IMR-90 (cell line): ENCODE data around the gene DENND1A. TPM values are rescaled to one million over a fixed set of nuclear protein-coding genes. Genes with fewer than 3 reads are reported as not detected.

Source experiments
- ATAC-seq: fragments of 200-7000 bp; cut with Tn5 transposase; 2 replicates; pipeline ENCODE4 v1.9.1; 2020; ENCODE audit warnings: low read depth, mild to moderate bottlenecking, moderate library complexity
- BruUV-seq: library from RNA; stranded (reverse); fragments of 400-500 nt; replicated peaks from 2 replicates; lab custom pipeline; 2021; lab: Mats Ljungman, UMichigan
- CTCF ChIA-PET: fragments of 300-600 bp; formaldehyde crosslinking; extraction: SDS; loops from one replicate; lab custom pipeline; 2021; ENCODE audit warnings: antibody characterized with exemption; lab: Yijun Ruan, JAX
- POLR2A ChIA-PET: fragments of 300-600 bp; sonication (Branson Sonifier 250); formaldehyde crosslinking; loops from one replicate; lab custom pipeline; 2022; ENCODE audit warnings: antibody characterized with exemption; ENCODE audit not compliant: unreplicated experiment; lab: Charles Lee
- DNase-seq: peaks from one replicate; pipeline ENCODE4 v3.0.0; 2013
- H2AFZ ChIP-seq: replicated peaks from 2 replicates; pipeline ENCODE3; 2013; ENCODE audit warnings: low read length, mild to moderate bottlenecking; ENCODE audit not compliant: poor library complexity
- H2AK5ac ChIP-seq: 2 replicates; pipeline ENCODE4 v1.6.1; 2013; ENCODE audit warnings: low read depth, low read length, inconsistent platforms
- H2AK9ac ChIP-seq: replicated peaks from 2 replicates; pipeline ENCODE3; 2013; ENCODE audit warnings: mild to moderate bottlenecking, low read depth, low read length, moderate library complexity; ENCODE audit not compliant: poor library complexity
- H2BK120ac ChIP-seq: 2 replicates; pipeline ENCODE4 v1.6.1; 2013; ENCODE audit warnings: low read depth, low read length, inconsistent platforms
- H2BK15ac ChIP-seq: 3 replicates; pipeline ENCODE4 v1.6.1; 2013; ENCODE audit warnings: low read depth, low read length, inconsistent platforms
- H2BK20ac ChIP-seq: 2 replicates; pipeline ENCODE4 v1.6.1; 2013; ENCODE audit warnings: low read depth, mild to moderate bottlenecking, inconsistent platforms, low read length, moderate library complexity
- H2BK5ac ChIP-seq: 2 replicates; pipeline ENCODE4 v1.6.1; 2013; ENCODE audit warnings: mild to moderate bottlenecking, low read depth, low read length, inconsistent platforms; ENCODE audit not compliant: poor library complexity, severe bottlenecking
- H3K14ac ChIP-seq: replicated peaks from 2 replicates; pipeline ENCODE4 v1.6.1; 2013; ENCODE audit warnings: low read depth, low read length, inconsistent platforms
- H3K18ac ChIP-seq: 2 replicates; pipeline ENCODE4 v1.6.1; 2013; ENCODE audit warnings: low read depth, low read length, control low read depth
- H3K23ac ChIP-seq: 2 replicates; pipeline ENCODE4 v1.6.1; 2013; ENCODE audit warnings: low read depth, low read length, inconsistent platforms
- H3K27ac ChIP-seq: 2 replicates; pipeline ENCODE4 v1.5.1; 2013; ENCODE audit warnings: mild to moderate bottlenecking, control low read depth, low read length; ENCODE audit not compliant: insufficient read depth
- H3K27me3 ChIP-seq: 2 replicates; pipeline ENCODE4 v1.6.1; 2013; ENCODE audit warnings: low read length; ENCODE audit not compliant: control insufficient read depth, insufficient read depth
- H3K36me3 ChIP-seq: 2 replicates; pipeline ENCODE4 v1.6.1; 2013; ENCODE audit warnings: low read length, mixed read lengths; ENCODE audit not compliant: control insufficient read depth, insufficient read depth
- H3K4ac ChIP-seq: 2 replicates; pipeline ENCODE4 v1.6.1; 2013; ENCODE audit warnings: low read depth, low read length, inconsistent platforms
- H3K4me1 ChIP-seq: 2 replicates; pipeline ENCODE4 v1.6.1; 2013; ENCODE audit warnings: low read length, mixed read lengths; ENCODE audit not compliant: control insufficient read depth, insufficient read depth
- H3K4me2 ChIP-seq: 2 replicates; pipeline ENCODE4 v1.6.1; 2013; ENCODE audit warnings: low read depth, mild to moderate bottlenecking, control low read depth, low read length, moderate library complexity
- H3K4me3 ChIP-seq: 2 replicates; pipeline ENCODE4 v1.5.1; 2013; ENCODE audit warnings: low read depth, mild to moderate bottlenecking, control low read depth, low read length, moderate library complexity; ENCODE audit not compliant: insufficient read depth
- H3K56ac ChIP-seq: 2 replicates; pipeline ENCODE4 v1.6.1; 2013; ENCODE audit warnings: low read length, inconsistent platforms; ENCODE audit not compliant: insufficient read depth; ENCODE audit errors: extremely low read depth
- H3K79me1 ChIP-seq, 2 experiments: 2 replicates each; pipeline ENCODE4 v1.6.1; 2013; ENCODE audit warnings: low read length in 2 of 2, inconsistent platforms in 1 of 2, low read depth in 1 of 2
- H3K9ac ChIP-seq: 2 replicates; pipeline ENCODE4 v1.6.1; 2013; ENCODE audit warnings: low read depth, low read length, control low read depth
- H3K9me1 ChIP-seq: 2 replicates; pipeline ENCODE4 v1.6.1; 2013; ENCODE audit warnings: low read length, inconsistent platforms; ENCODE audit not compliant: insufficient read depth
- H3K9me3 ChIP-seq: 2 replicates; pipeline ENCODE4 v1.6.1; 2013; ENCODE audit warnings: low read length; ENCODE audit not compliant: control insufficient read depth, insufficient read depth
- H4K20me1 ChIP-seq: 2 replicates; pipeline ENCODE4 v1.6.1; 2013; ENCODE audit warnings: low read length, inconsistent platforms; ENCODE audit not compliant: insufficient read depth
- H4K5ac ChIP-seq: 2 replicates; pipeline ENCODE4 v1.6.1; 2013; ENCODE audit warnings: mild to moderate bottlenecking, low read depth, low read length, control low read depth
- H4K8ac ChIP-seq, 2 experiments: 2 replicates each; pipeline ENCODE4 v1.6.1; 2013; ENCODE audit warnings: low read depth in 2 of 2, low read length in 2 of 2, control low read depth in 1 of 2, inconsistent platforms in 1 of 2
- H4K91ac ChIP-seq: 2 replicates; pipeline ENCODE4 v1.6.1; 2013; ENCODE audit warnings: low read depth, low read length, inconsistent platforms; ENCODE audit not compliant: insufficient read depth
- BHLHE40 ChIP-seq: fragments of 150-350 bp; IDR thresholded peaks from 2 replicates; pipeline ENCODE4 v1.6.1; 2016; ENCODE audit warnings: mild to moderate bottlenecking, low read depth, low read length
- CEBPB ChIP-seq: IDR thresholded peaks from 2 replicates; pipeline ENCODE4 v1.6.1; 2012; ENCODE audit warnings: low read depth, low read length, improper control_type of control experiment
- CHD1 ChIP-seq: IDR thresholded peaks from 2 replicates; pipeline ENCODE4 v1.6.1; 2012; ENCODE audit warnings: low read depth, low read length, improper control_type of control experiment
- ELK1 ChIP-seq: fragments of 150-350 bp; IDR thresholded peaks from 2 replicates; pipeline ENCODE4 v1.6.1; 2016; ENCODE audit warnings: low read depth, mild to moderate bottlenecking, low read length, moderate library complexity, borderline replicate concordance
- FOS ChIP-seq: fragments of 150-350 bp; IDR thresholded peaks from 2 replicates; pipeline ENCODE4 v1.6.1; 2016; ENCODE audit warnings: low read depth, low read length
- MAFK ChIP-seq: IDR thresholded peaks from 2 replicates; pipeline ENCODE4 v1.6.1; 2012; ENCODE audit warnings: low read depth, low read length, improper control_type of control experiment
- MAZ ChIP-seq: IDR thresholded peaks from 2 replicates; pipeline ENCODE4 v1.6.1; 2012; ENCODE audit warnings: low read depth, mild to moderate bottlenecking, low read length, improper control_type of control experiment, moderate library complexity, borderline replicate concordance
- MXI1 ChIP-seq: IDR thresholded peaks from 2 replicates; pipeline ENCODE4 v1.6.1; 2012; ENCODE audit warnings: low read depth, mild to moderate bottlenecking, low read length, moderate library complexity, borderline replicate concordance
- NFE2L2 ChIP-seq: fragments of 150-350 bp; IDR thresholded peaks from 2 replicates; pipeline ENCODE4 v1.6.1; 2016; ENCODE audit warnings: low read depth, mild to moderate bottlenecking, low read length
- POLR2A ChIP-seq: IDR thresholded peaks from 2 replicates; pipeline ENCODE4 v1.6.1; 2012; ENCODE audit warnings: mild to moderate bottlenecking, low read depth, low read length
- RAD21 ChIP-seq: IDR thresholded peaks from 2 replicates; pipeline ENCODE4 v1.6.1; 2012; ENCODE audit warnings: low read length, improper control_type of control experiment
- RCOR1 ChIP-seq: IDR thresholded peaks from 2 replicates; pipeline ENCODE4 v1.6.1; 2012; ENCODE audit warnings: mild to moderate bottlenecking, low read length, improper control_type of control experiment; ENCODE audit not compliant: insufficient replicate concordance
- RFX5 ChIP-seq: IDR thresholded peaks from 2 replicates; pipeline ENCODE4 v1.8.0; 2012; ENCODE audit warnings: low read depth, mild to moderate bottlenecking, low read length, moderate library complexity
- SMC3 ChIP-seq: fragments of 150-350 bp; IDR thresholded peaks from 2 replicates; pipeline ENCODE4 v1.6.1; 2016; ENCODE audit warnings: low read depth, mild to moderate bottlenecking, antibody characterized with exemption, low read length, moderate library complexity
- WGBS, 2 experiments: methylation state at CpG; one replicate each; pipeline versions ENCODE4 v1.1.5 to v1.1.7; 2013; ENCODE audit warnings: missing lambda C conversion rate in 2 of 2; ENCODE audit not compliant: insufficient read length in 1 of 2; ENCODE audit errors: extremely low coverage in 2 of 2; 5-methylcytosine and 5-hydroxymethylcytosine counted together
- dilution Hi-C: fragments of 300-500 bp; cut with HindIII; formaldehyde crosslinking; loops from one replicate; pipeline ENCODE4 v1.14.3; 2018; ENCODE audit warnings: low sequenced_read_pairs; ENCODE audit not compliant: unreplicated experiment
- in situ Hi-C: fragments of 300-500 bp; cut with MboI; formaldehyde crosslinking; loops from 3 replicates; pipeline ENCODE4 v1.14.3; 2019; ENCODE audit warnings: low sequenced_read_pairs, inconsistent platforms, mixed read lengths
- intact Hi-C: fragments of 100-400 bp; cut with micrococcal nuclease; formaldehyde crosslinking; loops from 2 replicates; pipeline ENCODE4 v1.10.0; 2022
- polyA plus RNA-seq, 3 experiments: library from polyadenylated mRNA; depleted of rRNA; stranded (reverse); fragments of >200 nt; gene quantifications; 2 replicates each; pipeline ENCODE4 v1.2.3, GENCODE V29; 2012; ENCODE audit warnings: low replicate concordance in 1 of 3
- total RNA-seq: library from RNA; depleted of rRNA; stranded (reverse); fragments of >200 nt; gene quantifications from 2 replicates; pipeline ENCODE4 v1.2.3, GENCODE V29; 2012
- TF ChIP-seq, protein P1 (sequence below): conservative IDR thresholded peaks from 2 replicates; pipeline ENCODE4 v1.5.1; 2012; ENCODE audit warnings: mild to moderate bottlenecking, low read depth, low read length, improper control_type of control experiment
- TF ChIP-seq, protein P2 (sequence below): fragments of 150-350 bp; IDR thresholded peaks from 2 replicates; pipeline ENCODE4 v1.6.1; 2017; ENCODE audit warnings: mild to moderate bottlenecking, antibody characterized with exemption, low read length, low read depth

DENND1A gene
- total and polyA plus RNA-seq, 2 of the 4 experiments (the other 2 are of a cell fraction): 21.4 to 27.6 TPM

- H3K4me1 ChIP-seq: peaks cover 7% of the 10 kb centered on the region
- H4K91ac ChIP-seq: no peak overlapping the region
- ATAC-seq (no peak), DNase-seq (no peak)
- in situ Hi-C loops (no loop called here), dilution Hi-C loops (no loop called here), intact Hi-C loops (no loop called here)
- no peak overlapping the region for H2BK120ac ChIP-seq
- H3K4me2 ChIP-seq: no peak overlapping the region
- H4K5ac ChIP-seq: no peak overlapping the region
- H3K14ac ChIP-seq: no peak overlapping the region
- H3K4ac ChIP-seq: no peak overlapping the region
- H3K56ac ChIP-seq: no peak overlapping the region
- H3K23ac ChIP-seq: no peak overlapping the region
- no peaks in the 10 kb centered on the region for H4K20me1 ChIP-seq
- no peak overlapping the region for H3K9ac ChIP-seq
- POLR2A ChIA-PET: no interaction called here
- 100% methylated on average over 2 of the region's 3 CpGs; no CpG with 5 or more reads in 1 of the 2 experiments for WGBS, 2 experiments
- H2BK20ac ChIP-seq: no peak overlapping the region
- no peak overlapping the region for H3K4me3 ChIP-seq
- no peak overlapping the region for H2AK9ac ChIP-seq
- H3K9me3 ChIP-seq: no peaks in the 10 kb centered on the region
- no peaks in the 10 kb centered on the region for H3K79me1 ChIP-seq
- TF ChIP-seq RFX5: no peak
- no peak for TF ChIP-seq MXI1
- TF ChIP-seq SMC3: no peak
- no peak for TF ChIP-seq RCOR1
- no peak for TF ChIP-seq ELK1
- TF ChIP-seq MAZ: no peak
- no peak for TF ChIP-seq MAFK
- TF ChIP-seq, protein P1, sequence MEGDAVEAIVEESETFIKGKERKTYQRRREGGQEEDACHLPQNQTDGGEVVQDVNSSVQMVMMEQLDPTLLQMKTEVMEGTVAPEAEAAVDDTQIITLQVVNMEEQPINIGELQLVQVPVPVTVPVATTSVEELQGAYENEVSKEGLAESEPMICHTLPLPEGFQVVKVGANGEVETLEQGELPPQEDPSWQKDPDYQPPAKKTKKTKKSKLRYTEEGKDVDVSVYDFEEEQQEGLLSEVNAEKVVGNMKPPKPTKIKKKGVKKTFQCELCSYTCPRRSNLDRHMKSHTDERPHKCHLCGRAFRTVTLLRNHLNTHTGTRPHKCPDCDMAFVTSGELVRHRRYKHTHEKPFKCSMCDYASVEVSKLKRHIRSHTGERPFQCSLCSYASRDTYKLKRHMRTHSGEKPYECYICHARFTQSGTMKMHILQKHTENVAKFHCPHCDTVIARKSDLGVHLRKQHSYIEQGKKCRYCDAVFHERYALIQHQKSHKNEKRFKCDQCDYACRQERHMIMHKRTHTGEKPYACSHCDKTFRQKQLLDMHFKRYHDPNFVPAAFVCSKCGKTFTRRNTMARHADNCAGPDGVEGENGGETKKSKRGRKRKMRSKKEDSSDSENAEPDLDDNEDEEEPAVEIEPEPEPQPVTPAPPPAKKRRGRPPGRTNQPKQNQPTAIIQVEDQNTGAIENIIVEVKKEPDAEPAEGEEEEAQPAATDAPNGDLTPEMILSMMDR: no peak
- TF ChIP-seq POLR2A: no peak
- TF ChIP-seq, protein P2, sequence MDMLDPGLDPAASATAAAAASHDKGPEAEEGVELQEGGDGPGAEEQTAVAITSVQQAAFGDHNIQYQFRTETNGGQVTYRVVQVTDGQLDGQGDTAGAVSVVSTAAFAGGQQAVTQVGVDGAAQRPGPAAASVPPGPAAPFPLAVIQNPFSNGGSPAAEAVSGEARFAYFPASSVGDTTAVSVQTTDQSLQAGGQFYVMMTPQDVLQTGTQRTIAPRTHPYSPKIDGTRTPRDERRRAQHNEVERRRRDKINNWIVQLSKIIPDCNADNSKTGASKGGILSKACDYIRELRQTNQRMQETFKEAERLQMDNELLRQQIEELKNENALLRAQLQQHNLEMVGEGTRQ: no peak
- TF ChIP-seq RAD21: no peak
- no peak for TF ChIP-seq CHD1
- TF ChIP-seq CEBPB: no peak
- no peak for TF ChIP-seq NFE2L2
- TF ChIP-seq FOS: no peak
- no peak for TF ChIP-seq BHLHE40
- CTCF ChIA-PET: interaction anchor here (0.6 kb wide), 1 partner anchor 125 kb away, joined by 7 read pairs; no protein-coding TSS in a partner anchor
- no peak overlapping the region for H3K18ac ChIP-seq
- no peak overlapping the region for H2AFZ ChIP-seq
- H4K8ac ChIP-seq: no peak overlapping the region
- no peak overlapping the region for H2AK5ac ChIP-seq
- no peak overlapping the region for H3K27ac ChIP-seq
- no peak overlapping the region for H2BK15ac ChIP-seq
- peaks cover 7% of the 10 kb centered on the region; the same call in 1 of the 2 replicates for H3K9me1 ChIP-seq
- 0 out of 2 replicates have a peak, but pooled peaks cover 1% of the 10 kb centered on the region for H3K36me3 ChIP-seq
- H2BK5ac ChIP-seq: no peak overlapping the region
- no TSS peak for BruUV-seq
- H3K27me3 ChIP-seq: no peaks in the 10 kb centered on the region
Observed at GRCh38 chr9:123757960-123758359, 172.0 kb downstream of the DENND1A start.
